Neural progenitor cell (in vitro differentiated cells): ENCODE data around the gene MAPK8. TPM values are rescaled to one million over a fixed set of nuclear protein-coding genes. Genes with fewer than 3 reads are reported as not detected.

Experiments
- DNase-seq: peaks from one replicate; pipeline ENCODE4 v3.0.0-alpha.2; 2016; ENCODE audit warnings: low spot score
- H2AFZ ChIP-seq: fragments of 200-600 bp; sonication (generic); replicated peaks from 2 replicates; pipeline ENCODE4 v1.6.1; 2016; ENCODE audit warnings: antibody characterized with exemption
- H3F3A ChIP-seq: fragments of 200-600 bp; sonication (generic); 2 replicates; pipeline ENCODE4 v1.6.1; 2016; ENCODE audit warnings: antibody characterized with exemption, low read depth
- H3K27ac ChIP-seq: fragments of 200-600 bp; sonication (generic); 2 replicates; pipeline ENCODE4 v1.5.1; 2016; ENCODE audit warnings: mild to moderate bottlenecking
- H3K27me3 ChIP-seq: fragments of 200-600 bp; sonication (generic); 2 replicates; pipeline ENCODE4 v1.6.1; 2016; ENCODE audit warnings: mild to moderate bottlenecking, moderate library complexity
- H3K36me3 ChIP-seq: fragments of 200-600 bp; sonication (generic); 2 replicates; pipeline ENCODE4 v1.5.1; 2016
- H3K4me1 ChIP-seq: fragments of 200-600 bp; sonication (generic); 2 replicates; pipeline ENCODE4 v1.6.1; 2016; ENCODE audit warnings: mixed run types
- H3K4me2 ChIP-seq: fragments of 200-600 bp; sonication (generic); 2 replicates; pipeline ENCODE4 v1.6.1; 2016
- H3K4me3 ChIP-seq: fragments of 200-600 bp; sonication (generic); 2 replicates; pipeline ENCODE4 v1.5.1; 2016
- H3K79me2 ChIP-seq: fragments of 200-600 bp; sonication (generic); 2 replicates; pipeline ENCODE4 v1.6.1; 2016; ENCODE audit warnings: low read depth
- H3K9ac ChIP-seq: fragments of 200-600 bp; sonication (generic); 2 replicates; pipeline ENCODE4 v1.6.1; 2016
- H3K9me3 ChIP-seq: fragments of 200-600 bp; sonication (generic); 2 replicates; pipeline ENCODE4 v1.5.1; 2016; ENCODE audit warnings: low read depth
- H4K20me1 ChIP-seq: fragments of 200-600 bp; sonication (generic); 2 replicates; pipeline ENCODE4 v1.6.1; 2016; ENCODE audit warnings: low read depth
- H3K27ac Mint-ChIP-seq: 3 replicates; pipeline ENCODE4 v1.8.0; 2021; ENCODE audit warnings: mixed read lengths
- H3K27me3 Mint-ChIP-seq: 2 replicates; pipeline ENCODE4 v1.8.0; 2022; ENCODE audit warnings: low read depth, mild to moderate bottlenecking, inconsistent platforms, moderate library complexity, mixed read lengths; ENCODE audit not compliant: insufficient read depth
- H3K36me3 Mint-ChIP-seq: 3 replicates; pipeline ENCODE4 v1.8.0; 2021; ENCODE audit warnings: mixed read lengths
- H3K4me1 Mint-ChIP-seq: 3 replicates; pipeline ENCODE4 v1.8.0; 2021; ENCODE audit warnings: mixed read lengths
- H3K4me3 Mint-ChIP-seq: 3 replicates; pipeline ENCODE4 v1.8.0; 2021; ENCODE audit warnings: mild to moderate bottlenecking, moderate library complexity, mixed read lengths
- H3K9me3 Mint-ChIP-seq: 3 replicates; pipeline ENCODE4 v1.8.0; 2020; ENCODE audit warnings: mixed read lengths
- EZH2 ChIP-seq: fragments of 200-600 bp; sonication (generic); IDR thresholded peaks from 2 replicates; pipeline ENCODE4 v1.6.1; 2017; ENCODE audit warnings: antibody characterized with exemption, mild to moderate bottlenecking, moderate library complexity
- EZH2phosphoT487 ChIP-seq: fragments of 200-600 bp; sonication (generic); IDR thresholded peaks from 2 replicates; pipeline ENCODE4 v1.6.1; 2017; ENCODE audit warnings: antibody characterized with exemption
- total RNA-seq: library from RNA; depleted of rRNA; stranded (reverse); fragments of >200 nt; gene quantifications from 2 replicates; pipeline ENCODE4 v1.2.3, GENCODE V29; 2015; ENCODE audit warnings: low replicate concordance
- TF ChIP-seq, protein P1 (sequence below): fragments of 200-600 bp; sonication (generic); IDR thresholded peaks from 2 replicates; pipeline ENCODE4 v1.5.1; 2017; ENCODE audit warnings: antibody characterized with exemption, mild to moderate bottlenecking

MAPK8 gene
- total RNA-seq, 1 donor from 2014 or later = 166 TPM

- H3K27me3 Mint-ChIP-seq = peaks cover 7% of the 10 kb centered on the region
- Histone ChIP-seq H3K36me3 (no peaks in the 10 kb centered on the region), H3K79me2 (no peaks in the 10 kb centered on the region), H3K9ac (no peak overlapping the region), H2AFZ (no peak overlapping the region), H4K20me1 (no peaks in the 10 kb centered on the region), H3K27me3 (peaks cover 17% of the 10 kb centered on the region), H3F3A (no peaks in the 10 kb centered on the region), H3K4me3 (no peak overlapping the region), H3K9me3 (no peaks in the 10 kb centered on the region), H3K4me1 (peaks cover 16% of the 10 kb centered on the region), H3K4me2 (peak overlapping the region; percentile 7), H3K27ac (no peak overlapping the region)
- no peak overlapping the region for H3K27ac Mint-ChIP-seq
- no peaks in the 10 kb centered on the region for H3K36me3 Mint-ChIP-seq
- no peak overlapping the region for H3K4me3 Mint-ChIP-seq
- peaks cover 6% of the 10 kb centered on the region for H3K9me3 Mint-ChIP-seq
- peaks cover 6% of the 10 kb centered on the region for H3K4me1 Mint-ChIP-seq
- DNase-seq = no peak
- TF ChIP-seq, protein P1, sequence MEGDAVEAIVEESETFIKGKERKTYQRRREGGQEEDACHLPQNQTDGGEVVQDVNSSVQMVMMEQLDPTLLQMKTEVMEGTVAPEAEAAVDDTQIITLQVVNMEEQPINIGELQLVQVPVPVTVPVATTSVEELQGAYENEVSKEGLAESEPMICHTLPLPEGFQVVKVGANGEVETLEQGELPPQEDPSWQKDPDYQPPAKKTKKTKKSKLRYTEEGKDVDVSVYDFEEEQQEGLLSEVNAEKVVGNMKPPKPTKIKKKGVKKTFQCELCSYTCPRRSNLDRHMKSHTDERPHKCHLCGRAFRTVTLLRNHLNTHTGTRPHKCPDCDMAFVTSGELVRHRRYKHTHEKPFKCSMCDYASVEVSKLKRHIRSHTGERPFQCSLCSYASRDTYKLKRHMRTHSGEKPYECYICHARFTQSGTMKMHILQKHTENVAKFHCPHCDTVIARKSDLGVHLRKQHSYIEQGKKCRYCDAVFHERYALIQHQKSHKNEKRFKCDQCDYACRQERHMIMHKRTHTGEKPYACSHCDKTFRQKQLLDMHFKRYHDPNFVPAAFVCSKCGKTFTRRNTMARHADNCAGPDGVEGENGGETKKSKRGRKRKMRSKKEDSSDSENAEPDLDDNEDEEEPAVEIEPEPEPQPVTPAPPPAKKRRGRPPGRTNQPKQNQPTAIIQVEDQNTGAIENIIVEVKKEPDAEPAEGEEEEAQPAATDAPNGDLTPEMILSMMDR = no peak
- no peak for TF ChIP-seq EZH2phosphoT487
- TF ChIP-seq EZH2 = no peak
Observed at GRCh38 chr10:48469516-48470020, 163.1 kb downstream of the MAPK8 start.

DNA sequence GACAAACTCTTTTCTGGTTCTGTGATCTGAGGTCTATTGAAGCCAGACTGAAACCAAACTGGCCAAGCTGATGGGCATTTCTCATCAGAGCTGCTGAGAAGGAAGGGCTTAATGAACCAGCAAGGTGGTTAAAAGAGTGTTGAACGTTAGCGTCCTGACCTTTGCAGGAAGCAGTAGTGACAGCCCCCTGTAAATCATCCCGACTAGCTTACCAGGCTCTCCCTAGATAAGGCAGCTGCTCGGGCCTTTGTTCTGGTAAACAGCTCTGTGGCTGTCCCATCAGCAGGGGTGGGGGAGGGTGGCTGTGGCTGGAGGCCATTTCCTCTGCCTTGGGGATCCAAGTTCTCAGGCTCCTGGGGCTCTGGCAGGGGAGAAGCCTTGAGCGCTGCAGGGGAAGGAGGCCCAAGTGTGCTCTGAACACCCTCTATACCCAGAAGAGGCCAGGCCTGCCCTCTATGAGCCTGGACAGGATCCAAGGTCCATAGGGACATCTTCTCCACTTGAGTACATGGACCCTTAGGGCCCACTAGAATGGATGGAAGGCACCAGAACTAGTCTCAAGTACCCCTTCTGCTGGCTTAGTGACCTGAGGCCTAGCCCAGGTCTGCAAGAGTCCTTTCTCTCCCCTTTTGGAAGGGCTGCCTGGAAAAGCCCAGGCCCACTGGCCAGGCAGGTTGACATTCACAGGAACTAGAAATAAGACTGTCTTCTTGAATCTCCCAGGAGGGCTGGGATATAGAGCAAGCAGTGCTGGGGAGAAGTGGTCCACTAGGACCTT is 163.8 kb downstream of the MAPK8 start:
- Histone ChIP-seq H3K4me1 (peaks cover 16% of the 10 kb centered on the region), H2AFZ (no peak overlapping the region), H3F3A (no peaks in the 10 kb centered on the region), H3K27me3 (peaks cover 17% of the 10 kb centered on the region), H3K9ac (no peak overlapping the region), H4K20me1 (no peaks in the 10 kb centered on the region), H3K9me3 (no peaks in the 10 kb centered on the region), H3K4me3 (no peak overlapping the region), H3K79me2 (no peaks in the 10 kb centered on the region), H3K4me2 (peak overlapping the region; percentile 7), H3K36me3 (no peaks in the 10 kb centered on the region), H3K27ac (no peak overlapping the region)
- peak; percentile 62 for DNase-seq
- TF ChIP-seq EZH2phosphoT487 (no peak), EZH2 (no peak)
- TF ChIP-seq, protein P1 = no peak
- Mint-ChIP-seq H3K9me3 (peaks cover 6% of the 10 kb centered on the region), H3K36me3 (no peaks in the 10 kb centered on the region), H3K27ac (peak overlapping the region; percentile 15), H3K27me3 (peaks cover 5% of the 10 kb centered on the region), H3K4me3 (no peak overlapping the region), H3K4me1 (peaks cover 6% of the 10 kb centered on the region)

DNA sequence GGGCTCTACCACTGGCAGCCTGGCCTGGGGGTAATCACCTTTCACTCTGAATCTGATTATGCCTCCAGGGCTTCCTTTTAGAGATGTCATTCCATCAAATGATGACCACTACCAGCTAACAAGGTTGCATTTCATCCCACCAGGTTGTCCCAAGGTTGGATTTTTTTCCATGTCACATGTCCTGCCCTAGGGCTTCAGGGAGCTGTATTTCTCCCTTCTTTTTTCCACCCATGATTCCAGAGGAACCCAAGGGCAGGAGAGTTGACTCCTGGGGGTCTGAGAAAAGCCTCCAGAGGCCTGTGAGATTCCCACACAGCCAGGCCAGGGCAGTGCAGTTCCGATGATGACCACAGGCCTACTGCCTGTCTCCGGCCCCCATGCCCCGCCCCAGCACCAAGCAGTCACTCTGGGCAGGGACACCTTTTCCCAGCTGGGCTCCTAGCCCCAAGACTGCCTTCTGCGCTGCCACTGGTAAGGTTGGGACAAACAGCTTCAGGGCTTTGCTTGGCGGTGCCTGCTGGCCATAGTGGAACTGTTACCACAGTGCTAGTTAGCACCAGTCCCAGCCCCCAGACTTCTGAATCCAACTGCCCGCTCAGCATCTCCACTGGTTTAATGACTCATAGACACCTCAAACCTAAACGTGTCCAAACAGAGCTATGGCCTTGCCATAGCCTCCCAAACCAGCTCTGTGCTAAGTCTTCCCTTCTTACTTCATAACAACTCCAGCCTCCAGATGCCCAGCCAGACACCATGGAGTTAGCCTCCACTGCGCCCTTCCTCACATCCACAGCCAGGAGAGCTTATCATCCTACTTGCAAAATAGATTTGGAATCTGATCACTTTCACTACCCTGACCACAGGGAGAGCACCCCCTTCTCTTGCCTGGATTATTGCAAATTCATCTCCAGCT is 164.7 kb downstream of the MAPK8 start:
- H3K4me3 ChIP-seq = no peak overlapping the region
- H2AFZ ChIP-seq = no peak overlapping the region
- H3K27ac Mint-ChIP-seq = peak overlapping the region; percentile 5
- H3K9me3 ChIP-seq = no peaks in the 10 kb centered on the region
- H3F3A ChIP-seq = no peaks in the 10 kb centered on the region
- no peak for DNase-seq
- peaks cover 6% of the 10 kb centered on the region for H3K4me1 Mint-ChIP-seq
- no peaks in the 10 kb centered on the region for H3K79me2 ChIP-seq
- H3K27ac ChIP-seq = no peak overlapping the region
- H3K27me3 Mint-ChIP-seq = peaks cover 3% of the 10 kb centered on the region
- no peak overlapping the region for H3K9ac ChIP-seq
- TF ChIP-seq, protein P1 = no peak
- TF ChIP-seq EZH2phosphoT487 = no peak
- TF ChIP-seq EZH2 = no peak
- no peak overlapping the region for H3K4me3 Mint-ChIP-seq
- H3K4me2 ChIP-seq = no peak overlapping the region
- H3K36me3 Mint-ChIP-seq = no peaks in the 10 kb centered on the region
- H3K9me3 Mint-ChIP-seq = peaks cover 6% of the 10 kb centered on the region
- peaks cover 9% of the 10 kb centered on the region for H3K27me3 ChIP-seq
- H3K36me3 ChIP-seq = no peaks in the 10 kb centered on the region
- H4K20me1 ChIP-seq = no peaks in the 10 kb centered on the region
- H3K4me1 ChIP-seq = peaks cover 20% of the 10 kb centered on the region
